Measurements from ENCODE around the gene VTCN1.

GRCh38 chr1:117174851-117175250, 35.9 kb downstream of the VTCN1 start:
- TF ChIP-seq REST (IDR thresholded peaks at IDR 0.05) (no peak), CTCF (IDR thresholded peaks at IDR 0.05) (no peak), POLR2A (IDR thresholded peaks at IDR 0.05; ENCODE audit: low read length) (no peak), ZFP36 (IDR thresholded peaks at IDR 0.05; ENCODE audit: borderline replicate concordance, partially characterized antibody) (no peak), RFX5 (IDR thresholded peaks at IDR 0.05) (no peak), JUNB (IDR thresholded peaks at IDR 0.05) (no peak), EHMT2 (IDR thresholded peaks at IDR 0.05; ENCODE audit: low read depth) (no peak), MAX (IDR thresholded peaks at IDR 0.05) (no peak), RNF2 (IDR thresholded peaks at IDR 0.05; ENCODE audit: borderline replicate concordance, low read depth) (no peak), CEBPB (IDR thresholded peaks at IDR 0.05) (no peak), ESRRA (IDR thresholded peaks at IDR 0.05; ENCODE audit: borderline replicate concordance, low read length) (no peak)

All from A549 (cell line).